HL-60/S4 (cell line): ENCODE results near the gene CDKAL1.
"Not testable (repeated sequence)": the region's sequence is repeated elsewhere in the genome, so short reads cannot be mapped to it uniquely, and the experiment has no call there.

ENCODE experiments used
- in situ Hi-C: fragments of 300-500 bp; cut with MboI; formaldehyde crosslinking; loops from 2 replicates; pipeline ENCODE4 v1.14.3; 2022; ENCODE audit warnings: low sequenced_read_pairs

CDKAL1 gene

GRCh38 chr6:21185861-21186478 lies 651.7 kb downstream of the CDKAL1 start:
- in situ Hi-C loops = no loop called here

- in situ Hi-C loops = no loop called here
Observed at GRCh38 chr6:21186479-21187055, 652.3 kb downstream of the CDKAL1 start.

- in situ Hi-C loops = no loop called here
Observed at GRCh38 chr6:21187485-21187884, 653.2 kb downstream of the CDKAL1 start.

- in situ Hi-C loops = no loop called here
Observed at GRCh38 chr6:21188505-21189223, 654.4 kb downstream of the CDKAL1 start.

GRCh38 chr6:21189759-21190158 lies 655.5 kb downstream of the CDKAL1 start:
- in situ Hi-C loops = no loop called here

GRCh38 chr6:21190701-21191100 lies 656.4 kb downstream of the CDKAL1 start:
- in situ Hi-C loops = no loop called here

- in situ Hi-C loops = no loop called here
Observed at GRCh38 chr6:21193790-21194475, 659.7 kb downstream of the CDKAL1 start.

- in situ Hi-C loops = not testable (repeated sequence)
Observed at GRCh38 chr6:21195301-21195700, 661.0 kb downstream of the CDKAL1 start.

GRCh38 chr6:21198032-21198640 lies 663.9 kb downstream of the CDKAL1 start:
- in situ Hi-C loops = no loop called here

GRCh38 chr6:21199262-21199661 lies 665.0 kb downstream of the CDKAL1 start:
- in situ Hi-C loops = no loop called here

- in situ Hi-C loops = no loop called here
Observed at GRCh38 chr6:21200134-21200870, 666.0 kb downstream of the CDKAL1 start.

- in situ Hi-C loops = no loop called here
Observed at GRCh38 chr6:21201187-21201586, 666.9 kb downstream of the CDKAL1 start.

- in situ Hi-C loops = no loop called here
Observed at GRCh38 chr6:21201637-21202350, 667.5 kb downstream of the CDKAL1 start.

- in situ Hi-C loops = no loop called here
Observed at GRCh38 chr6:21202521-21202920, 668.3 kb downstream of the CDKAL1 start.

GRCh38 chr6:21204951-21205350 lies 670.7 kb downstream of the CDKAL1 start:
- in situ Hi-C loops = no loop called here

- in situ Hi-C loops = no loop called here
Observed at GRCh38 chr6:21208081-21208795, 674.0 kb downstream of the CDKAL1 start.

GRCh38 chr6:21208796-21209186 lies 674.5 kb downstream of the CDKAL1 start:
- in situ Hi-C loops = no loop called here

GRCh38 chr6:21213492-21213891 lies 679.2 kb downstream of the CDKAL1 start:
- in situ Hi-C loops = no loop called here

GRCh38 chr6:21214738-21215448 lies 680.6 kb downstream of the CDKAL1 start:
- in situ Hi-C loops = no loop called here
